Stimulated activated CD4-positive, alpha-beta T cell treated with anti-CD3 and anti-CD28 coated beads, Interleukin-15, amount 100 ng/mL, for 48 hours (primary cell): ENCODE data around the gene FLT3LG.

Experiments used
- DNase-seq, 2 donors: peaks; one replicate each; pipeline ENCODE4 v3.0.0-alpha.2; 2020; ENCODE audit warnings: low read depth in 2 of 2

The FLT3LG gene

DNA sequence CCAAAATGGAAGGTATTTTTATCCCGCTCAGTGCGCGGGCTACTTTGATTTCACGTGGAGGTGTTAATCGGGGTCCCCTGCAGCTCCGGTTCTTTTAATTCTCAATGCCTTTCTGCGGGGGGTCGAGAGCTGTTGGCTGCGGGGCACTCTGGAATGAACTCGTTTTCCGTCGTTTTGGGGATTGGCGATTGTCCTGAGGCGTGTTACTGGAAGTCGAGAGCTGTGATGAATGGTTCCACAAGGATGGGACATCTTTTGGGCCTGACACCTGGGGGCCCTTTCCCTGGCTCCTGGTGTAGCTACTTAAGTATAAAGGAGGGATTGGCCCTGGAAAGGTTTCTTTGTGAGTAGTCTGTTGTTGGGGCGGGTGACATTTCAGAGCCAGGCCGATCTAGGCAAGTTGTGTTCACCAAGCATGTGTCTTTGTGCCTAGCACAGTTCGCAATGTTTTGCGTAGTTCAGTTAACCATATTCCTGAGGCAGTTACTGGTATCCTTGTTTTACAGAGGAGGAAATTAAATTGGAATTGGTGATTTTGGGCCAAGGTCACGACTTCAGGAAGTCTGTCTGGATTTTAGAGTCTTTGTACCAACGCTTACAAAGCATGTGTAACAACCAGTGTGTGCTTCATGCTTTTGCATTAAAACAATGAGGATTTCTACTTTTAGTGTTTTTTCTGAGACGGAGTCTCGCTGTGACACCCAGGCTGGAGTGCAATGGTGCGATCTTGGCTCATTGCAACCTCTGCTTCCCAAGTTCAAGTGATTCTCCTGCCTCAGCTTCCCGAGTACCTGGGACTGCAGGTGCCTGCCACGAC is 14.2 kb downstream of the FLT3LG start:
- no peak for DNase-seq

DNA sequence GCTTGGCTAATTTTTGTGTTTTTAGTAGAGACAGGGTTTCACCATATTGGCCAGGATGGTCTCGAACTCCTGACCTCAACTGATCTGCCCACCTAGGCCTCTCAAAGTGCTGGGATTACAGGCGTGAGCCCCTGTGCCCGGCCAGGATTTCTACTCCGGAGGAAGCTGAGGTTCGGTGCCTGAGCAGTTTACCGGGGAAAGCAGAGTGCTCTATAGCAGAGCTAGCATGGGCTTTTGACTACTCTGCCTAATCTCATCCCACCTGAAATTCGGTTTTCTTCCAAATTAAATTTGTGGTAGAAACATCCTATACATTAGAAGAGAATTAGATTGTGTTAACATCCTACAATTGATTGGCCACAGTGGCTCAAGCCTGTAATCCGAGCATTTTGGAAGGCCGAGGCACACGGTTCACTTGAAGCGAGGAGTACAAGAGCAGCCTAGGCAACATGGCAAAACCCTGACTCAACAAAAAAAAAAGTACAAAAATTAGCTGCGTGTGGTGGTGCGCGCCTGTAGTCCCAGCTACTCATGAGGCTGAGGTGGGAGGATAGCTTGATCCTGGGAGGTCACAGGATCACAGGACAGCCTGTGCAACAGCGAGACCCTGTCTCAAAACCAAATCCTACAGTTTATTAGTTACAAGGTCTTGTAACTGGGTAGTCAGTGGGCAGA is 15.0 kb downstream of the FLT3LG start:
- DNase-seq, result no peak

DNA sequence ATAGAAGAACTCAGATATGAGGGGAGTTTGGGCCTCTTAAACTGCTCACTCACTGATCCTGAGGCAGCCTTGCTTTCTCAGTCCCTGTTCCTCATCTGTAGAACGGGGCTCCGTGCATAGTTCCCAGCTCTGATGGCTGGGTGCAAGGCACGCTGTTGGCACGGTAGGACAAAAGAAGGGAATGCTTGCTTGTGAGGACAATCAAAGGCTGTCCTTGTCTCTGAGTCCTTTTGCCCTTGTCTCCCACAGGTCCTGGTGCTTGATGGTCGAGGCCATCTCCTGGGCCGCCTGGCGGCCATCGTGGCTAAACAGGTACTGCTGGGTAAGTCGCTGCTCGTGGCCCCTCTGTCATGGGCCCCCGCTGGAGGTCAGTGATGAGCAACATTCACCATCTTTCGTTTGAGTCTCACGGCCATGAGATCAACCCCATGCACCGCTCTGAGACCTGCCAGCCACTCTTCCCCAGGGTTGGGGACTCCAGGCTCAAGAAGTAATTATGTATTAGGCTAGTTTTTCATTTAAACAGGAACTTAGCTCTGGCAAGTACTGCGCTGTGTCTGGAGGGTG is 15.7 kb downstream of the FLT3LG start:
- DNase-seq, result no peak

DNA sequence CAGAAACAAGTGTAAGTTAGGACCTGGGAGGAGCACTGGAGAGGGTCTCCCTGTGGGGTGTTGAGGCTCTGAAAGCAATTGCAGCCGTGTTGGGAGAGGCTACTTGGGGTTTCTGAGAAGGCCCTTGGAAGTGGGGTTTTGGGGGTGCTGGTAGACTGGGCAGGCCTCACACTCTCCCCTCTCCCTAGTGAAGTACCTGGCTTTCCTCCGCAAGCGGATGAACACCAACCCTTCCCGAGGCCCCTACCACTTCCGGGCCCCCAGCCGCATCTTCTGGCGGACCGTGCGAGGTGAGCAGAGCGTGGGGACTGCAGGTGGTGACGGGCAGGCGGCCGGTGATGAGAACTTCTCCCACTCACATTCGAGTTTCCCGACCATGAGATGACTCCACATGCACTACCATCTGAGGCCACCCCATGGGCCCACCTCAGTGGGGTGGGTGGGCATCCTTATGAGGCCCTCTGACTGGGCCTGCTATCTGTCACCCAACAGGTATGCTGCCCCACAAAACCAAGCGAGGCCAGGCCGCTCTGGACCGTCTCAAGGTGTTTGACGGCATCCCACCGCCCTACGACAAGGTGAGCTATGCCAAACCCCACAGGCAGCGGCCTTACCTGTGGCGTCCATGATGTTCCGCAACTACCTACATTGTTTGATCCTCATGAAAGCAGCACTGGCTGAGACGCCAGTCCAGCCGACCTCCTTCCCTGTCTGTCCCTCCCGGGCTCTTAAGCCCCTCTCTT is 16.4 kb downstream of the FLT3LG start:
- no peak for DNase-seq

DNA sequence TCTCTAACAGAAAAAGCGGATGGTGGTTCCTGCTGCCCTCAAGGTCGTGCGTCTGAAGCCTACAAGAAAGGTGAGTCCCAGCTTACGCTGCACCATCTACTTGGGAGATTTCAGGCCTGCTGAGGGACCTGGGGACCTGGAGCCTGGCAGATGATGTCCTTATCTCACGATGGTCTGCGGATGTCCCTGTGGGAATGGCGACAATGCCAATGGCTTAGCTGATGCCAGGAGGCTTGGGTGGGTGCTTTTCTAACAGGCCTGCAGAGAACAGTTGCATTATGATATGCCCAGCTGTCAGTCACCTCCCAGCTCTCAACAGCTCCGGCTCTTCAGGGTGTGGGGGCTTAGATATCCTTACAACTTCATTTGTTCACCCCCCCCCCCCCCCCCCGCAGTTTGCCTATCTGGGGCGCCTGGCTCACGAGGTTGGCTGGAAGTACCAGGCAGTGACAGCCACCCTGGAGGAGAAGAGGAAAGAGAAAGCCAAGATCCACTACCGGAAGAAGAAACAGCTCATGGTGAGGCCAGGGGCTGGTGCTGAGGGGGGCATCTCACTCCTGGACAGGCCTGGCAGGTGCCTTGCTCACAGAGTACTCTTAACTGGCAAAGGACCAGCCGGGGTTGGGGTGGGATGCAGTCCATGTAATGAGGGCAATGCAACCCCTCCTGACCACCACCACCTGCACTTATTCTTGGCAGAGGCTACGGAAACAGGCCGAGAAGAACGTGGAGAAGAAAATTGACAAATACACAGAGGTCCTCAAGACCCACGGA is 17.2 kb downstream of the FLT3LG start:
- no peak for DNase-seq

DNA sequence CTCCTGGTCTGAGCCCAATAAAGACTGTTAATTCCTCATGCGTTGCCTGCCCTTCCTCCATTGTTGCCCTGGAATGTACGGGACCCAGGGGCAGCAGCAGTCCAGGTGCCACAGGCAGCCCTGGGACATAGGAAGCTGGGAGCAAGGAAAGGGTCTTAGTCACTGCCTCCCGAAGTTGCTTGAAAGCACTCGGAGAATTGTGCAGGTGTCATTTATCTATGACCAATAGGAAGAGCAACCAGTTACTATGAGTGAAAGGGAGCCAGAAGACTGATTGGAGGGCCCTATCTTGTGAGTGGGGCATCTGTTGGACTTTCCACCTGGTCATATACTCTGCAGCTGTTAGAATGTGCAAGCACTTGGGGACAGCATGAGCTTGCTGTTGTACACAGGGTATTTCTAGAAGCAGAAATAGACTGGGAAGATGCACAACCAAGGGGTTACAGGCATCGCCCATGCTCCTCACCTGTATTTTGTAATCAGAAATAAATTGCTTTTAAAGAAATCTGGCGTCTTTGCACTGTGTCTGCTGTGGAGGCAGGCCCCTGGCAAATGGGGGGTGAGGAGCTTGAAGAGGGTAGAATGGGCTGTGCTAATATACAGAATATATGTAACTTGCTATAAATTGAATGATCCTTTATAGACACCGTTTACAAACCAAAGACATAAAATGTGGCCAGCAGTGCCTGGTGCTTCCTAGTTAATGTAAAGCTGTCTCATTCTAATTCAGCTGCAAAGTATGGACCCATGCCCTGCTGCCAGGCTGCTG is 18.0 kb downstream of the FLT3LG start:
- DNase-seq, result no peak

DNA sequence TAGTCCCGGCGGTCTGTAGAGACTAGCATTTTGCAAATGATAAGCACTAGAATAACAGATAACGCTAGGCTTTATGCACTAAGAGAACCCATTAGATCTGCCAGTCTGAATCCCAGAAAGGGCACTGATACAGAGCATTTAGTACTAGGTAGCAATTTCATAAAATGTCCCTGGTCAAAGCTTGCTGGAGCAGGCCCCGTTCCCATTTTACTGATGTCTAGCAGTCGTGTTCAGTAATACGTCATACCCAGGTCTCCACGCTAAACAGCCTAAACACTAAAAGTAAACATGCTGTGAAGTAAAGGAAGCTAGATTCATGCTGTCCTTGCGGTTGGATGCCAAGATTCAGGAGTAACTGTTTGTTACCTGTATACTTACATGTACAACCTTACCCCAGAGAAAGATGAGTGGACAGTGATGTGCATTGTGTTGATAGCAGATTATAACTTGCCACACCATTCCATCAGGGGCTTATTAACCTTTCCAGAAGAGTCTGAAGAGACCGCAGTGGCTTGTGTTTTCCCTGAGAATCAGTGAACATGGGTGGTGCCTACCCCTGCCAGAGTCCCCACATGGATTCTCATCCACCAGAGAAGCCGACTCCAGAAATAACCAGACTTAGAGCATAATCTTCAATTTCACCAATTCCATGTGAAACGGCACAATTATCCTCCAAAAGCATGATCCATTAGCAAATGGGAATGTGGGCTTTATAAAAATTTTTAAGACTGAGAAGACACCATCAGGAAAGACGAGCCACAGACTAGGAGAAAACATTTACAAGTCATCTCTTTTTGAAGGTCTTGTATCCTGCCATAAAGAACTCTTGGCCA is 18.8 kb downstream of the FLT3LG start:
- DNase-seq, result no peak

DNA sequence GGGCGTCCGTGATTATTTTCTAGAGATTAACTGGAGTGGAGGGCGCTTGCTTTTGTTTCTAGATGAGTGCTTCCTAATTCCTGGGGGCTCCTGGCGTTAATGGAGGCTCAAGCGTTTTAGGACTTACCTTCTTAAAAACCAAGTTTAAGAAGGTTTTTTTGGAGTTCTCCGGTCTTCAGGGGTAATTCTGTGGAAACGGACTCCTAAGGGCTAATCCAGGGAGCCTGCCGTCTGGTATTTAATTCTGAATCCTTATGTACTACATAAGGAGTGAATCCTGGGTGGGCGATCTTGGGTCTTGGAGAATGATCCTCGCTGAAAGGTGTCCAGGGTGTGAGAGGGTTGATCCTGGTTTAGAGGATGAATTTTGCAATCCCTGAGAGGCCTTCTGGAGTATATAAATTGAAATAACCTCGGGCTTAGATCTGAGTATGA is 22.6 kb downstream of the FLT3LG start:
- no peak for DNase-seq

DNA sequence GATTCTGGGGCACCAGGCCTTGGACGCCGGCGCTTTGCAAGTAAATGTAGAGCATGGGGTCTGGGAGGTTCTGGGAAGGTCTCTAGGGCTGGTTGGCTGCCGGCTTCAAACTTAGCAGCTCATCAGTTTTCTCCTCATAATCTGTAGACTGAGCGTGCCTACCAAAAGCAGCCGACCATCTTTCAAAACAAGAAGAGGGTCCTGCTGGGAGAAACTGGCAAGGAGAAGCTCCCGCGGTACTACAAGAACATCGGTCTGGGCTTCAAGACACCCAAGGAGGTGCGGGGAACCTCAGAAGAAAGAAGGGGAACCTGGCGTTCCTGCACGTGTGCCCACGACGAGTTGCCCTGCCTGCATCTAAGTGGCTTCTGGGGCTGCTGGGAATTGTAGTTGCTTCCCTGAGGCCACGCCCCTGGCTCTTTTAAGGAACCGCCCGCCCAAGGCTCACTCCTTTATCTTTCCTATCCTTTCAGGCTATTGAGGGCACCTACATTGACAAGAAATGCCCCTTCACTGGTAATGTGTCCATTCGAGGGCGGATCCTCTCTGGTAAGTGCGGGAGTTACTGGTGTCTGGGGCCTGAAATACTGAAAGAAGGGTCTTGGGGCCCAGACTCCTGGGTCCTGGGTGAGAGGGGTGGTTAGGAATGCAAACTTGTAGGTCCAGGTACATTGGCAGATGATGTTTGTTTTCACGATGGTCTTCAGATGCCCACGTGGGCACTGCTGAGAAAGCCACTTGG is 23.2 kb downstream of the FLT3LG start:
- DNase-seq, result no peak

DNA sequence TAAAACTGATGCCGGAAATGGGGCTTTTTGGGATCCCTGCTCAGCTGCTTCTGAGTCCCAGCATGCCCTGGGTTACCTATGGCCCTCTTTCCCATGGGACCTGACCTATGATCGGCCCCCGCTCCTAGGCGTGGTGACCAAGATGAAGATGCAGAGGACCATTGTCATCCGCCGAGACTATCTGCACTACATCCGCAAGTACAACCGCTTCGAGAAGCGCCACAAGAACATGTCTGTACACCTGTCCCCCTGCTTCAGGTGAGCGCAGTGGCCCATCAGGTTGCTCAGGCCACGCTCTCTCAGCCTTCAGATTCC is 23.7 kb downstream of the FLT3LG start:
- no peak for DNase-seq

DNA sequence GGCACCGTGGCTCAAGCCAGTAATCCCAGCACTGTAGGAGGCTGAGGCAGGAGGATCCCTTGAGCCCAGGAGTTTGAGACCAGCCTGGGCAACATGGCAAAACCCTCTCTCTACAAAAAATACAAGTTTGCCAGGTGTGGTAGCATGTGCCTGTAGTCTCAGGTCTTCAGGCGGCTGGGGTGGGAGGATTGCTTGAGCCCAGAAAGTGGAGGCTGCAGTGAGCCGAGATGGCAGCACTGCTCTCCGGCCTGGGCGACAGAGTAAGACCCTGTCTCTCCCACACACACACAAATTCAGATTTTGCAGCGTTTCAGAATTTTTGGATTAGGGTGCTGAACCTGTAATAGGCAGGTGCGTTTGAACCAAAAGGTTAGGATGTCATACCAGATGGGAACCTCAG is 24.5 kb downstream of the FLT3LG start:
- DNase-seq, result no peak

DNA sequence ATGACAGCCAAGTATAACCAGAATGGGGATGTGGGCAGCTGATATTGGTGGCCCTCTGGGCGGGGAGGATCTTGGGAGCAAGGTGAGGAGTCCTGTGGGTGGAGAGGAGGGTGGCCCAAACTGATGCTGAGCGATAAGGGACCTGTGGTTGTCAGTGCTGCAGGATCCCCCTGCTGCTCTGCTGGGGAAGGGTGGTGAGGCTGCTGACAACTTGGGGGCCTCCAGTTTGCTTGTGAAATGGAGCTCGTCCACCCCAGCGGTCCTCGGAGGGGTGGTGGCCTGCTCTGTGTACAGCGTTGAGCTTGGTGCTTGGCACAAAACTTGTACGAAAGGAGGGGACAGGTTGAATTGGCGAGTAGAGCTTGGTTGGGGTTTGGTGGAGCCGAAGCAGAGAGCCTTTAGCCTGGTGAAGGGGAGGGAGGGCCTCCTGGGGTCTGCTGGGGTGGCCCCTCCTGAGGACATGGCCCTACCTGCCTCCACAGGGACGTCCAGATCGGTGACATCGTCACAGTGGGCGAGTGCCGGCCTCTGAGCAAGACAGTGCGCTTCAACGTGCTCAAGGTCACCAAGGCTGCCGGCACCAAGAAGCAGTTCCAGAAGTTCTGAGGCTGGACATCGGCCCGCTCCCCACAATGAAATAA is 25.1 kb downstream of the FLT3LG start:
- no peak for DNase-seq

DNA sequence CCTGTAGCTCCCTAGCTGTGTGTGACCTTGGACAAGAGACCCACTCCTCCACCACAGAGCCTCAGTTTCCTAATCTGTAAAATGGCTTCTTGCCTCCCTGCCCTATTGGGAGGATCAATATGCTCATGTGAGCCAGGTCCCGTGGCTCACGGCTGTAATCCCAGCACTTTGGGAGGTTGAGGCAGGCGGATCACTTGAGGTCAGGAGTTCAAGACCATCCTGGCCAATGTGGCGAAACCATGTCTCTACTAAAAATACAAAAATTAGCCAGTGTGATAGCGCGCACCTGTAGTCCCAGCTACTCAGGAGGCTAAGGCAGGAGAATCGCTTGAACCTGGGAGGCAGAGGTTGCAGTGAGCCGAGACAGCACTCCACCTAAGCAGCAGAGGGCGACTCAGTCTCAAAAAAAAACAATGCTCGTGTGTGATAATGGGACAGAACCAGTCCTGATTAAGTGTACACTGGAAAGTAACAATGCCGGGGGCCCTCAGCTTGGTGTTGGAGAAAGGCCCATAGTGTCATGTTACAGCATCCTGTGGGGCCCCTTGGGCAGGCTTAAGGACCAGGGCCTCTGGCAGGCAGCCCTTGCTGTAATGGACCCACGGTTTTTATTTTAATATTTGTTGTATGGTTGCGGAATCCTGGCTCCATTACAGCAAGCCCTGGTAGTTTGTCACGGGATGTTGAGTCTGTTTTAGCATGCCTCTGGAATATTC is 29.0 kb downstream of the FLT3LG start:
- no peak for DNase-seq

DNA sequence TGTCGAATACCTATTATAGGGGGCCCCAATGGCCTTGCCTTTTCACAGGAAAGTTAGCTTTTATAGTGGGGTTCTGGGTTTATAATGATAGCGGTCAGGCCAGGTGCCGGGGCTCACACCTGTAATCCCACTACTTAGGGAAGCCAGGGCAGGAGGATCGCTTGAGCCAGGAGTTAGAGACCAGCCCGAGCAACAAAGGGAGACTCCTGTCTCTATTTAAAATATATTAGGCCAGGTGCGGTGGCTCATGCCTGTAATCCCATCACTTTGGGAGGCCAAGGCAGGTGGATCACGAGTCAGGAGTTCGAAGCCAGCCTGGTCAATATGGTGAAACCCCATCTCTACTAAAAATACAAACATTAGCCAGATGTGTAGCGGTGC is 29.6 kb downstream of the FLT3LG start:
- DNase-seq, result no peak

DNA sequence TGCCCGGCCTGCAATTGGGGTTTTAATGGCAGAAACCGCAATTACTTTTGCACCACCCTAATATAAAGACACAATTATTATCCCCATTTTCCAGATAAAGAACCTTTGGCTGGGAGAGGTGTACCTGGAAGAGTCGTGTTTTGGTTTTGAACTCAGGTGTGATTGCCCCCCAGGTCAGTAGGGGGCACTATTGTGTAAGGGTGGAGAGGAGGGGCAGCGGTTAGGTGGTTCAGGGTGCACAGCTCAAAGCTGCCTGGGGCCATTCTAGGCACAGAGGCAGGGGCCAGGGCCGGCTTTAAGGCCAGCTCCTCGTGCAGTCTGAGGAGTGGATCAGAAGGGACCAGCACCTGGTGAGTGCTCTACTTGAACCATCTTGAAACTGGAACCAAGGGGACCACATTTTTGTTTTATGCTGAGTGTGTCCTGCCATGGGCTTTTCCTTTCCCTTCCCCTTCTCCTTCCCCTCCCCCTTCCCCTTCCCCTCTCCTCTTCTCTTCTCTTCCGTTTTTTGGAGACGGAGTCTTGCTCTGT is 32.6 kb downstream of the FLT3LG start:
- peak in 1 of 2 donors; percentile 70 for DNase-seq

DNA sequence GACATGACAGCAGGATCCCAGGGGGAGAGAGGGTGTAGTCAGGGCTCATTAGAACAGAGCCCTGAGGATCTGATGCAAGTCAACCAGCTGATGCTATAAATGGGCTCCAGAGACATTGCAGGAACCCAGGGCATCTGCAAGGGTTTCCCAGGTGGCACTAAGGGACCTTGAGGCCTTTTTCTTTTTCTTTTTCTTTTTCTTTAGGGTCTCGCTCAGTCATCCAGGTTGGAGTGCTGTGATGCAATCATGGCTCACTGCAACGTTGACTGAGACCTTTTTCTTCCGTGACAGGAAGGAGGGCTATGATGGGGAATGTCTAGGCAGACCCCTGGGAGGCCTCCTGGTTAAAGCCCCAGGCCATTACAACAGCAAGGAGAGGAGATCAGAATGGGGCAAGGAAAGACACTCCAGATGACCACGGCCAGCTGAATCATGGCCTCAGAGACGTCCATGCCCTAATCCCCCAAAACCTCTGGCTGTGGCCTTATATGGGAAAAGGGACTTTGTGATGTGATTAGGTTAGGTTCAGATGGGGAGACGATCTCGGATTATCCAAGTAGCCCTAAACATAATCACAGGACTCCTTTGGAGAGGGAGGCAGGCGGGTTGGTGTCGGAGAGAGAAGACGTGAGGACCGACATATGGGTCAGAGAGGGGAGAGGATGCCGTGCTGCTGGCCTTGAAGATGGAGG is 33.9 kb downstream of the FLT3LG start:
- DNase-seq, result no peak

DNA sequence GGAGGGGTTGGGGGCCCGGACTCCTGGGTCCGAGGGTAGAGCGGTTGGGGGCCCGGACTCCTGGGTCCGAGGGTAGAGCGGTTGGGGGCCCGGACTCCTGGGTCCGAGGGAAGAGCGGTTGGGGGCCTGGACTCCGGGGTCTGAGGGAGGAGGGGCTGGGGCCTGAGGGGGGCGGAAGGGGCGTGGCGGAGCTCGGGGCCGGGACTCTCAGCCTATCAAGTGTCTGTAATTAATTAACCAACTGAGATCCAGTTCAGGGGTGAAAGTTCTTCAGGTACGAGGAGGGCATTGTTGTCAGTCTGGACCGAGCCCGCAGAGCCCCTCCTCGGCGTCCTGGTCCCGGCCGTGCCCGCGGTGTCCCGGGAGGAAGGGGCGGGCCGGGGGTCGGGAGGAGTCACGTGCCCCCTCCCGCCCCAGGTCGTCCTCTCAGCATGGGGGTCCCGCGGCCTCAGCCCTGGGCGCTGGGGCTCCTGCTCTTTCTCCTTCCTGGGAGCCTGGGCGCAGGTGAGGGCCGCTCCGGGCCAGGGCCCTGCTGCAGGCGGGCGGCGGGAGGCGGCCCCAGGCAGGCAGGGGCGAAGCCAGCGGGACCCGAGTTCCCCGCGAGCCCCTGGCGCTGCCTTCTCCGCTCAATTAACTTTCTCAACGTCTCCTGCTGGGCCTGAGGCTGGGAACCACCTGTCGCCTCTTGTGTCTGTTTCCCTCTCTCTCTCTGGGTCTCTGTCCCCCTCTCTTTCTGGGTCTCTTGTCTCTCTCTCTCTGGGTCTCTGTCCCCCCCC is 39.1 kb downstream of the FLT3LG start:
- DNase-seq, result no peak
